ENCODE data around the gene VPS26B. TPM values are rescaled to one million over a fixed set of nuclear protein-coding genes. Genes with fewer than 3 reads are reported as not detected.

VPS26B gene
- total and polyA plus RNA-seq, 9 of the 15 experiments (the other 6 are each of a cell fraction or from before 2014, with no cell fraction given): 3.5 to 43.3 (median 27.4) TPM

DNA sequence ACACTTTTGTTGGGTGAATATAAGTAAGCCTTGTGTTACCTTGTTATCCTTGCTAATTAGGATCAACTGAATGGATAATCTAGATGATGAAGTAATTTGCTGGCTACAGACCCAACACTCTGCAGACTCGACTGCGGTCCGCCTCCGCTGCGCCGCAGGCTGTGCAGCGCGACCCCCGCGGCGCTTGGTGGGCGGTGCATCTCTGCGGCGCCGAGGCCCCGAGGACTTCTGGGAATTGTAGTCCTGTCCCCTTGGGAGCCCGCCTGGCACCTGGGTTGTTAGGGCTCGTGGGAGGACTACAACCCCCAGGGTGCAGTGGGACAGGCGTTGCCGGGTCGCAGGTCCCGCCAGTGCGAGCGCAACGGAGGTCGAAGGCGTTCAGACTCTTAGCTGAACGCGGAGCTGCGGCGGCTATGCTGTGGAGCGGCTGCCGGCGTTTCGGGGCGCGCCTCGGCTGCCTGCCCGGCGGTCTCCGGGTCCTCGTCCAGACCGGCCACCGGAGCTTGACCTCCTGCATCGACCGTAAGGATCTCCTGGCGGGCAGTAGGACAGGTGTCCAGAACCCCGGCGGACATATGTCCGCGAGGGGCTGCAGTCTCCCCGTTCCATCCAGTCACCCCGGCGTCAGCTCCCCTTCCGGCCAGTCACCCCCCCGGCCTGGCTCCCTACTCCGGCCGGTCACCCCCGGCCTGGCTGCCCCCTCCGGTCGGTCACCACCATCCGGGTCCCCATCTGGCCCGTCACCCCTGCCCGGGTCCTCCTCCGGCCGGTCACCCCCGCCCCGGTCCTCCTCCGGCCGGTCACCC lies 28.9 kb downstream of the VPS26B start, which contains the start of the genes ACAD8 and THYN1 (continued):
- TF ChIP-seq, protein P1, sequence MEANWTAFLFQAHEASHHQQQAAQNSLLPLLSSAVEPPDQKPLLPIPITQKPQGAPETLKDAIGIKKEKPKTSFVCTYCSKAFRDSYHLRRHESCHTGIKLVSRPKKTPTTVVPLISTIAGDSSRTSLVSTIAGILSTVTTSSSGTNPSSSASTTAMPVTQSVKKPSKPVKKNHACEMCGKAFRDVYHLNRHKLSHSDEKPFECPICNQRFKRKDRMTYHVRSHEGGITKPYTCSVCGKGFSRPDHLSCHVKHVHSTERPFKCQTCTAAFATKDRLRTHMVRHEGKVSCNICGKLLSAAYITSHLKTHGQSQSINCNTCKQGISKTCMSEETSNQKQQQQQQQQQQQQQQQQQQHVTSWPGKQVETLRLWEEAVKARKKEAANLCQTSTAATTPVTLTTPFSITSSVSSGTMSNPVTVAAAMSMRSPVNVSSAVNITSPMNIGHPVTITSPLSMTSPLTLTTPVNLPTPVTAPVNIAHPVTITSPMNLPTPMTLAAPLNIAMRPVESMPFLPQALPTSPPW (CRISPR knock-in tag; IDR thresholded peaks at IDR 0.05): peak; percentile 64
- TF ChIP-seq NONO (IDR thresholded peaks at IDR 0.05; ENCODE audit: low read depth in 2 of 2, low read length in 1 of 2) (peak in 1 of 2 experiments; percentile 50; a peak in 1 of 4 replicates), ATF1 (CRISPR knock-in tag; IDR thresholded peaks at IDR 0.05) (no peak), ATF1 (tag; IDR thresholded peaks at IDR 0.05) (peak; percentile 87), SMARCC2 (IDR thresholded peaks at IDR 0.05; ENCODE audit: low read depth) (no peak), CCNT2 (IDR thresholded peaks at IDR 0.05; ENCODE audit: borderline replicate concordance, extremely low read depth, insufficient read length, low read depth, low read length) (peak; percentile 68), NEUROD1 (IDR thresholded peaks at IDR 0.05; ENCODE audit: borderline replicate concordance, low read depth, low read length, partially characterized antibody) (no peak), C11orf30 (IDR thresholded peaks at IDR 0.05; ENCODE audit: low read depth) (peak; percentile 62; the same call in 1 of the 2 replicates), HNRNPLL (IDR thresholded peaks at IDR 0.05; ENCODE audit: low read depth, low read length, poor library complexity, severe bottlenecking) (peak; percentile 86), KDM4B (IDR thresholded peaks at IDR 0.05; ENCODE audit: borderline replicate concordance in 2 of 2, low read depth in 1 of 2) (peak in 1 of 2 experiments; percentile 31; a peak in 1 of 4 replicates), CAMTA2 (CRISPR knock-in tag; conservative IDR thresholded peaks at IDR 0.05) (no peak), ZSCAN29 (IDR thresholded peaks at IDR 0.05) (no peak), MAFF (IDR thresholded peaks at IDR 0.05; ENCODE audit: low read length) (no peak), TARDBP (IDR thresholded peaks at IDR 0.05) (no peak), ETV1 (tag; conservative IDR thresholded peaks at IDR 0.05; ENCODE audit: low read depth) (0 out of 2 replicates have a peak, but pooled peaks have one; percentile 48), GATAD2A (IDR thresholded peaks at IDR 0.05) (no peak), L3MBTL2 (IDR thresholded peaks at IDR 0.05) (peak; percentile 72), FOSL1 (tag; conservative IDR thresholded peaks at IDR 0.05) (0 out of 2 replicates have a peak, but pooled peaks have one; percentile 23)
- TF ChIP-seq, protein P2, sequence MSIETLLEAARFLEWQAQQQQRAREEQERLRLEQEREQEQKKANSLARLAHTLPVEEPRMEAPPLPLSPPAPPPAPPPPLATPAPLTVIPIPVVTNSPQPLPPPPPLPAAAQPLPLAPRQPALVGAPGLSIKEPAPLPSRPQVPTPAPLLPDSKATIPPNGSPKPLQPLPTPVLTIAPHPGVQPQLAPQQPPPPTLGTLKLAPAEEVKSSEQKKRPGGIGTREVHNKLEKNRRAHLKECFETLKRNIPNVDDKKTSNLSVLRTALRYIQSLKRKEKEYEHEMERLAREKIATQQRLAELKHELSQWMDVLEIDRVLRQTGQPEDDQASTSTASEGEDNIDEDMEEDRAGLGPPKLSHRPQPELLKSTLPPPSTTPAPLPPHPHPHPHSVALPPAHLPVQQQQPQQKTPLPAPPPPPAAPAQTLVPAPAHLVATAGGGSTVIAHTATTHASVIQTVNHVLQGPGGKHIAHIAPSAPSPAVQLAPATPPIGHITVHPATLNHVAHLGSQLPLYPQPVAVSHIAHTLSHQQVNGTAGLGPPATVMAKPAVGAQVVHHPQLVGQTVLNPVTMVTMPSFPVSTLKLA (conservative IDR thresholded peaks at IDR 0.05): peak in 1 of 2 experiments; percentile 84; a peak in 3 of 4 replicates
- TF ChIP-seq, protein P3, sequence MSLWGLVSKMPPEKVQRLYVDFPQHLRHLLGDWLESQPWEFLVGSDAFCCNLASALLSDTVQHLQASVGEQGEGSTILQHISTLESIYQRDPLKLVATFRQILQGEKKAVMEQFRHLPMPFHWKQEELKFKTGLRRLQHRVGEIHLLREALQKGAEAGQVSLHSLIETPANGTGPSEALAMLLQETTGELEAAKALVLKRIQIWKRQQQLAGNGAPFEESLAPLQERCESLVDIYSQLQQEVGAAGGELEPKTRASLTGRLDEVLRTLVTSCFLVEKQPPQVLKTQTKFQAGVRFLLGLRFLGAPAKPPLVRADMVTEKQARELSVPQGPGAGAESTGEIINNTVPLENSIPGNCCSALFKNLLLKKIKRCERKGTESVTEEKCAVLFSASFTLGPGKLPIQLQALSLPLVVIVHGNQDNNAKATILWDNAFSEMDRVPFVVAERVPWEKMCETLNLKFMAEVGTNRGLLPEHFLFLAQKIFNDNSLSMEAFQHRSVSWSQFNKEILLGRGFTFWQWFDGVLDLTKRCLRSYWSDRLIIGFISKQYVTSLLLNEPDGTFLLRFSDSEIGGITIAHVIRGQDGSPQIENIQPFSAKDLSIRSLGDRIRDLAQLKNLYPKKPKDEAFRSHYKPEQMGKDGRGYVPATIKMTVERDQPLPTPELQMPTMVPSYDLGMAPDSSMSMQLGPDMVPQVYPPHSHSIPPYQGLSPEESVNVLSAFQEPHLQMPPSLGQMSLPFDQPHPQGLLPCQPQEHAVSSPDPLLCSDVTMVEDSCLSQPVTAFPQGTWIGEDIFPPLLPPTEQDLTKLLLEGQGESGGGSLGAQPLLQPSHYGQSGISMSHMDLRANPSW (CRISPR knock-in tag; IDR thresholded peaks at IDR 0.05): 0 out of 2 replicates have a peak, but pooled peaks have one; percentile 53
- TF ChIP-seq, protein P4, sequence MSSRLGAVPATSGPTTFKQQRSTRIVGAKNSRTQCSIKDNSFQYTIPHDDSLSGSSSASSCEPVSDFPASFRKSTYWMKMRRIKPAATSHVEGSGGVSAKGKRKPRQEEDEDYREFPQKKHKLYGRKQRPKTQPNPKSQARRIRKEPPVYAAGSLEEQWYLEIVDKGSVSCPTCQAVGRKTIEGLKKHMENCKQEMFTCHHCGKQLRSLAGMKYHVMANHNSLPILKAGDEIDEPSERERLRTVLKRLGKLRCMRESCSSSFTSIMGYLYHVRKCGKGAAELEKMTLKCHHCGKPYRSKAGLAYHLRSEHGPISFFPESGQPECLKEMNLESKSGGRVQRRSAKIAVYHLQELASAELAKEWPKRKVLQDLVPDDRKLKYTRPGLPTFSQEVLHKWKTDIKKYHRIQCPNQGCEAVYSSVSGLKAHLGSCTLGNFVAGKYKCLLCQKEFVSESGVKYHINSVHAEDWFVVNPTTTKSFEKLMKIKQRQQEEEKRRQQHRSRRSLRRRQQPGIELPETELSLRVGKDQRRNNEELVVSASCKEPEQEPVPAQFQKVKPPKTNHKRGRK (tag; IDR thresholded peaks at IDR 0.05): no peak

All from K562 (cell line).